Measurements from ENCODE around the gene CLIP4. TPM values are rescaled to one million over a fixed set of nuclear protein-coding genes. Genes with fewer than 3 reads are reported as not detected.

The CLIP4 gene
- total RNA-seq, 1 experiment from 2014 or later, result 134 TPM

DNA sequence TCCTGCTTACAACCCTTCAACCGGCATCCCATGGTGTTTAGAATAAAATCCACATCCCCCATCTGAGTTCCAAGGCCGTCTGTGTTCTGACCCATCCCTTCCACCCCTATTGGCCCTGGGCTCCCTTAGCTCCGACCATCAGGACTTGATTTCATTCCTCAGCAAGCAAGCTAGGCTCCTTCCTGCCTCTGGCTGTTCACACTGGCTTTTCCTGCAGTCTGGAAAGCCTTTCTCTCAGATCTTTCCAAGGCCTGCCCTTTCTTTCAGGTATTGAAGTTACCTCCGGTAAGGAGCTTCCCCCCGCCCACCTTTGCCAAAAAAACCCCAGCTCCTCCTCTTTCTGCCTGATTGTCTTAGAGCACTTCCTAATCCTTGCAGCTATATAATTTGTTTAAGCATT, 86.8 kb downstream of the CLIP4 start:
- H3K9me3 ChIP-seq (ENCODE audit: insufficient read depth, low read depth), result no peaks in the 10 kb centered on the region
- H3K4me2 ChIP-seq, result no peak overlapping the region
- DNase-seq, result no peak
- ChIA-PET CTCF (interaction anchor here (0.5 kb wide), 1 partner anchor 1002 kb away, joined by 8 read pairs; no protein-coding TSS in a partner anchor), POLR2A (ENCODE audit: unreplicated experiment) (no interaction called here)
- no peaks in the 10 kb centered on the region for H3K9me2 ChIP-seq (ENCODE audit: insufficient read depth)
- BruUV-seq (replicated peaks), result no TSS peak
- H3K4me3 ChIP-seq, result no peak overlapping the region
- H3K27me3 ChIP-seq (ENCODE audit: insufficient read depth, low read depth), result no peaks in the 10 kb centered on the region
- no peaks in the 10 kb centered on the region for H4K20me1 ChIP-seq (ENCODE audit: insufficient read depth)
- no peaks in the 10 kb centered on the region for H3K79me2 ChIP-seq (ENCODE audit: low read depth)
- H3K4me1 ChIP-seq (replicated peaks; ENCODE audit: insufficient read depth), result no peaks in the 10 kb centered on the region
- no peaks in the 10 kb centered on the region for H3K36me3 ChIP-seq (ENCODE audit: low read depth)
- H2AFZ ChIP-seq, result no peak overlapping the region
- H3F3A ChIP-seq (ENCODE audit: insufficient read depth, low read depth), result no peaks in the 10 kb centered on the region
- no peak overlapping the region for H3K27ac ChIP-seq
- TF ChIP-seq EZH2 (IDR thresholded peaks at IDR 0.05; ENCODE audit: low read depth), result no peak
- TF ChIP-seq, protein P1, sequence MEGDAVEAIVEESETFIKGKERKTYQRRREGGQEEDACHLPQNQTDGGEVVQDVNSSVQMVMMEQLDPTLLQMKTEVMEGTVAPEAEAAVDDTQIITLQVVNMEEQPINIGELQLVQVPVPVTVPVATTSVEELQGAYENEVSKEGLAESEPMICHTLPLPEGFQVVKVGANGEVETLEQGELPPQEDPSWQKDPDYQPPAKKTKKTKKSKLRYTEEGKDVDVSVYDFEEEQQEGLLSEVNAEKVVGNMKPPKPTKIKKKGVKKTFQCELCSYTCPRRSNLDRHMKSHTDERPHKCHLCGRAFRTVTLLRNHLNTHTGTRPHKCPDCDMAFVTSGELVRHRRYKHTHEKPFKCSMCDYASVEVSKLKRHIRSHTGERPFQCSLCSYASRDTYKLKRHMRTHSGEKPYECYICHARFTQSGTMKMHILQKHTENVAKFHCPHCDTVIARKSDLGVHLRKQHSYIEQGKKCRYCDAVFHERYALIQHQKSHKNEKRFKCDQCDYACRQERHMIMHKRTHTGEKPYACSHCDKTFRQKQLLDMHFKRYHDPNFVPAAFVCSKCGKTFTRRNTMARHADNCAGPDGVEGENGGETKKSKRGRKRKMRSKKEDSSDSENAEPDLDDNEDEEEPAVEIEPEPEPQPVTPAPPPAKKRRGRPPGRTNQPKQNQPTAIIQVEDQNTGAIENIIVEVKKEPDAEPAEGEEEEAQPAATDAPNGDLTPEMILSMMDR (conservative IDR thresholded peaks at IDR 0.05), result no peak
- intact Hi-C loops (cut with micrococcal nuclease; ENCODE audit: unreplicated experiment), result no loop called here

DNA sequence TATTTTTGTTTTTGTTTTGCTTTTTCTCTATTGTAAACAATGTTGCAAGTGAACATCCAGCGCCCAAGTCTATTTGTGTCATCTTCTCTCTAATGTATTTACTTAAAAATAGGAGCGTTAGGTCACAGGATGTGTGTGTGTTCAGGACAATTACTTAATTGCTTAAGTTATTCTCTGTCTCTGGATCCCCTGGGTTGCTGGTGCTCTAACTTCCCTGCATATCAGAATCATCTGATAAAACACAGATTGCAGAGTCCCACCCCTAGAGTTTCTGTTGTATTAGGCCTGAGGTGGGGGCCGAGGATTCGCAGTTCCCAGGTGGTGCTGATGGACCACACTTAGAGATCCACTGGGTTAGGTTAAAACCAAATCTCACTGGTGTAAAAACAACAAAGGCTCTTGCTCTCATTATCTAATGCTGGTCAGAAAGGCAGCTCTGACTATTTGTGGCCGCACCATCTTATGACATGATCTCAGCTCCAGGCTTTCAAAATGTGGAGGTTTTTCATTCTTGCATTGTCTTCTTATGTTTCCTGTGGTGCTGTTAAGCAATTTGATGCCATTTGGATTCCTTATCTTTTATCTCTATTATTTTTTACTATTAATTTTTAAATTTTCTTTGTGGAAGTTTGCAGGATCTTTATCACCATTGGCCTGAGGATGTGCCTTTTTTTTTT, 87.7 kb downstream of the CLIP4 start:
- H3F3A ChIP-seq (ENCODE audit: insufficient read depth, low read depth), result no peaks in the 10 kb centered on the region
- BruUV-seq (replicated peaks), result no TSS peak
- no peaks in the 10 kb centered on the region for H3K36me3 ChIP-seq (ENCODE audit: low read depth)
- H4K20me1 ChIP-seq (ENCODE audit: insufficient read depth), result no peaks in the 10 kb centered on the region
- no peak for DNase-seq
- TF ChIP-seq EZH2 (IDR thresholded peaks at IDR 0.05; ENCODE audit: low read depth), result no peak
- TF ChIP-seq, protein P1 (conservative IDR thresholded peaks at IDR 0.05), result no peak
- CTCF ChIA-PET, result no interaction called here
- no peak overlapping the region for H3K4me2 ChIP-seq
- no peaks in the 10 kb centered on the region for H3K9me3 ChIP-seq (ENCODE audit: insufficient read depth, low read depth)
- H3K4me3 ChIP-seq, result no peak overlapping the region
- no peaks in the 10 kb centered on the region for H3K4me1 ChIP-seq (replicated peaks; ENCODE audit: insufficient read depth)
- H2AFZ ChIP-seq, result no peak overlapping the region
- H3K27me3 ChIP-seq (ENCODE audit: insufficient read depth, low read depth), result no peaks in the 10 kb centered on the region
- POLR2A ChIA-PET (ENCODE audit: unreplicated experiment), result no interaction called here
- H3K9me2 ChIP-seq (ENCODE audit: insufficient read depth), result no peaks in the 10 kb centered on the region
- intact Hi-C loops (cut with micrococcal nuclease; ENCODE audit: unreplicated experiment), result no loop called here
- H3K27ac ChIP-seq, result no peak overlapping the region
- H3K79me2 ChIP-seq (ENCODE audit: low read depth), result no peaks in the 10 kb centered on the region

DNA sequence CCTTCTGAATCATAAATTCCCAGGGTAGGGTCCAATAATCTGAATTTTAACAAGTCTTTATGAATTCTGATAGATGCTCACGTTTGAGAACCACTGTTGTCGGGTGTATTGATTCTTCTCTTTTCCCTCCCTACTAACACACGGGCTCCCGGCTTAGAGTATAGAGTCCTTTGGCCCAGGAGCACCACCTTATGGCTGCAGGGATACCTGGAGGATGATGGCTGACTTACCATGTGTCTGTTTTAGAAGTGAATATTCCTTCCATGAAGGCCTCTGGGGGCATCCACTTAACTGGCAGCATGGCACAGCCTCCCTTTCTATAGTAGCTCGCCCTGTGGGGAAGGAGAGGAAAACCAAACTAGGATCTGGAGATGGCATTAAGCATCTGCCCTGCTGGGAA, 91.7 kb downstream of the CLIP4 start:
- Histone ChIP-seq H3K4me3 (no peak overlapping the region), H3K79me2 (ENCODE audit: low read depth) (no peaks in the 10 kb centered on the region), H4K20me1 (ENCODE audit: insufficient read depth) (no peaks in the 10 kb centered on the region), H3K4me2 (no peak overlapping the region), H3K36me3 (ENCODE audit: low read depth) (no peaks in the 10 kb centered on the region), H3K9me3 (ENCODE audit: insufficient read depth, low read depth) (no peaks in the 10 kb centered on the region), H2AFZ (no peak overlapping the region), H3K27ac (no peak overlapping the region), H3K27me3 (ENCODE audit: insufficient read depth, low read depth) (no peaks in the 10 kb centered on the region), H3K9me2 (ENCODE audit: insufficient read depth) (no peaks in the 10 kb centered on the region), H3K4me1 (replicated peaks; ENCODE audit: insufficient read depth) (no peaks in the 10 kb centered on the region), H3F3A (ENCODE audit: insufficient read depth, low read depth) (no peaks in the 10 kb centered on the region; the same call in 1 of the 2 replicates)
- BruUV-seq (replicated peaks), result no TSS peak
- POLR2A ChIA-PET (ENCODE audit: unreplicated experiment), result no interaction called here
- no peak for TF ChIP-seq EZH2 (IDR thresholded peaks at IDR 0.05; ENCODE audit: low read depth)
- TF ChIP-seq, protein P1 (conservative IDR thresholded peaks at IDR 0.05), result no peak
- DNase-seq, result no peak
- intact Hi-C loops (cut with micrococcal nuclease; ENCODE audit: unreplicated experiment), result no loop called here
- CTCF ChIA-PET, result no interaction called here

Measured in PC-9 (cell line).